Progenitor cell of endocrine pancreas (in vitro differentiated cells): ENCODE measurements around the gene TUBA3D. TPM values are rescaled to one million over a fixed set of nuclear protein-coding genes. Genes with fewer than 3 reads are reported as not detected.
"Not testable (repeated sequence)": the region's sequence is repeated elsewhere in the genome, so short reads cannot be mapped to it uniquely, and the experiment has no call there.

Experiments
- DNase-seq: peaks from one replicate; pipeline ENCODE4 v3.0.0; 2021; ENCODE audit warnings: low spot score; ENCODE audit not compliant: unreplicated experiment
- H3K27ac Mint-ChIP-seq: 2 replicates; pipeline ENCODE4 v1.8.0; 2021; ENCODE audit warnings: mild to moderate bottlenecking, moderate library complexity, mixed read lengths
- H3K27me3 Mint-ChIP-seq: 2 replicates; pipeline ENCODE4 v1.8.0; 2021; ENCODE audit warnings: mixed read lengths
- H3K36me3 Mint-ChIP-seq: 2 replicates; pipeline ENCODE4 v1.8.0; 2022; ENCODE audit warnings: mixed read lengths; ENCODE audit not compliant: insufficient read depth
- H3K4me1 Mint-ChIP-seq: 2 replicates; pipeline ENCODE4 v1.8.0; 2021; ENCODE audit warnings: low read depth, mixed read lengths
- H3K4me3 Mint-ChIP-seq: 2 replicates; pipeline ENCODE4 v1.8.0; 2021; ENCODE audit warnings: low read depth, mild to moderate bottlenecking, moderate library complexity, mixed read lengths
- H3K9me3 Mint-ChIP-seq: 2 replicates; pipeline ENCODE4 v1.8.0; 2021; ENCODE audit warnings: low read depth, mixed read lengths
- CTCF ChIP-seq: fragments of 200-600 bp; sonication (generic); IDR thresholded peaks from one replicate; pipeline ENCODE4 v1.5.0; 2021; ENCODE audit warnings: antibody characterized with exemption, mild to moderate bottlenecking; ENCODE audit not compliant: unreplicated experiment
- long read RNA-seq: library from polyadenylated mRNA; unstranded; transcript quantifications from one replicate; pipeline ENCODE4 v2.0.0, GENCODE V29; 2020
- total RNA-seq: library from RNA; stranded (reverse); gene quantifications from 2 replicates; pipeline ENCODE4 v1.2.1, GENCODE V29; 2021

TUBA3D gene
- not detected in 2 replicates for total RNA-seq
- long read RNA-seq: 0 reads

- DNase-seq: no peak
Measured at GRCh38 chr2:131475831-131476230, at the start of gene TUBA3D. TUBA3D (plus strand) TSS chr2:131476119; CDS start chr2:131476200, 81 bp downstream.

GRCh38 chr2:131426727-131427126, 49.2 kb upstream of the TUBA3D start:
- no peak for TF ChIP-seq CTCF
- Mint-ChIP-seq H3K4me1 (no peaks in the 10 kb centered on the region), H3K36me3 (no peaks in the 10 kb centered on the region), H3K4me3 (no peak overlapping the region), H3K27me3 (peaks cover 82% of the 10 kb centered on the region), H3K9me3 (peaks cover 4% of the 10 kb centered on the region), H3K27ac (no peak overlapping the region)
- no peak for DNase-seq

More at GRCh38 chr2:131475831-131476230, at the start of gene TUBA3D:
- H3K27ac Mint-ChIP-seq: no peak within 1 kb of the TSS
- H3K4me3 Mint-ChIP-seq: no peak within 1 kb of the TSS
- H3K9me3 Mint-ChIP-seq: no peaks in the 10 kb centered on the region
- H3K27me3 Mint-ChIP-seq: no peaks in the 10 kb centered on the region
- peaks cover 4% of the 10 kb centered on the region for H3K36me3 Mint-ChIP-seq
- no peaks in the 10 kb centered on the region for H3K4me1 Mint-ChIP-seq
- no peak for TF ChIP-seq CTCF

GRCh38 chr2:131431336-131431735, 44.6 kb upstream of the TUBA3D start:
- TF ChIP-seq CTCF: no peak
- H3K9me3 Mint-ChIP-seq: no peaks in the 10 kb centered on the region
- no peak overlapping the region for H3K4me3 Mint-ChIP-seq
- no peak for DNase-seq
- no peak overlapping the region for H3K27ac Mint-ChIP-seq
- no peaks in the 10 kb centered on the region for H3K36me3 Mint-ChIP-seq
- peaks cover 53% of the 10 kb centered on the region for H3K27me3 Mint-ChIP-seq
- H3K4me1 Mint-ChIP-seq: no peaks in the 10 kb centered on the region

- H3K4me1 Mint-ChIP-seq, H3K27me3 Mint-ChIP-seq, H3K27ac Mint-ChIP-seq, H3K4me3 Mint-ChIP-seq, DNase-seq, H3K9me3 Mint-ChIP-seq, H3K36me3 Mint-ChIP-seq: not testable (repeated sequence)
Measured at GRCh38 chr2:131440742-131441468, 35.0 kb upstream of the TUBA3D start.

GRCh38 chr2:131444736-131445514, 31.0 kb upstream of the TUBA3D start:
- H3K9me3 Mint-ChIP-seq, H3K27me3 Mint-ChIP-seq, H3K4me3 Mint-ChIP-seq, H3K36me3 Mint-ChIP-seq, DNase-seq, H3K4me1 Mint-ChIP-seq, H3K27ac Mint-ChIP-seq: not testable (repeated sequence)

- not testable (repeated sequence) for H3K4me3 Mint-ChIP-seq, H3K9me3 Mint-ChIP-seq, H3K27ac Mint-ChIP-seq, H3K4me1 Mint-ChIP-seq, H3K27me3 Mint-ChIP-seq, H3K36me3 Mint-ChIP-seq, DNase-seq
Measured at GRCh38 chr2:131445515-131445797, 30.5 kb upstream of the TUBA3D start.

GRCh38 chr2:131445896-131446295, 30.0 kb upstream of the TUBA3D start:
- no peak for DNase-seq
- Mint-ChIP-seq H3K27me3 (peaks cover 7% of the 10 kb centered on the region), H3K27ac (no peak overlapping the region), H3K36me3 (no peaks in the 10 kb centered on the region), H3K4me3 (no peak overlapping the region), H3K9me3 (no peaks in the 10 kb centered on the region), H3K4me1 (no peaks in the 10 kb centered on the region)
- no peak for TF ChIP-seq CTCF

GRCh38 chr2:131447981-131448380, 27.9 kb upstream of the TUBA3D start:
- DNase-seq, H3K36me3 Mint-ChIP-seq, H3K4me1 Mint-ChIP-seq, H3K4me3 Mint-ChIP-seq, H3K9me3 Mint-ChIP-seq, H3K27me3 Mint-ChIP-seq, H3K27ac Mint-ChIP-seq: not testable (repeated sequence)

- H3K27ac Mint-ChIP-seq, H3K9me3 Mint-ChIP-seq, H3K27me3 Mint-ChIP-seq, H3K4me3 Mint-ChIP-seq, DNase-seq, H3K4me1 Mint-ChIP-seq, H3K36me3 Mint-ChIP-seq: not testable (repeated sequence)
Measured at GRCh38 chr2:131451265-131451949, 24.5 kb upstream of the TUBA3D start.
